ENCODE data around the gene PARPBP. TPM values are rescaled to one million over a fixed set of nuclear protein-coding genes. Genes with fewer than 3 reads are reported as not detected.
A peak's percentile ranks its signal among the peaks of the same experiment; 100 is the strongest.

PARPBP gene
- polyA plus RNA-seq, 3 donors, result 0.68 to 1.8 (median 1.6) TPM

DNA sequence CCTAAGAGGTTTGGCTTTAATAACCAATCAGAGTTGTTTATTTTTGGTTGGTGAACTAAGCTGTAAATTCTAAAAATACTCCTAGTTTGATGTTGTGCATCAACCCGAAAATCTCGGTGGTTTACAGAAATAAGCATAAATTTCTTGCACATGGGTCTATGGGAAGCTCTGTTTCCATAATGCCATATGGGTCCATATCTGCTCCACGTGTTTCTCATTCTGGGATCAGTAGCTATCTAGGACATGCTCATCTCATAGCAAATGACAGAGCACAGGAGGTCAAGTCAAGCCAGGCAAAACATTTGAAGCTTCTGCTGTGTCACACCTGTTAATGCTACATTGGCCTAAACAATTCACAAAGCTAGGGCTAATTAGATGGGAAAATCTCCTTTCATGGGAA lies 23.1 kb upstream of the PARPBP start:
- TF ChIP-seq, protein P1, sequence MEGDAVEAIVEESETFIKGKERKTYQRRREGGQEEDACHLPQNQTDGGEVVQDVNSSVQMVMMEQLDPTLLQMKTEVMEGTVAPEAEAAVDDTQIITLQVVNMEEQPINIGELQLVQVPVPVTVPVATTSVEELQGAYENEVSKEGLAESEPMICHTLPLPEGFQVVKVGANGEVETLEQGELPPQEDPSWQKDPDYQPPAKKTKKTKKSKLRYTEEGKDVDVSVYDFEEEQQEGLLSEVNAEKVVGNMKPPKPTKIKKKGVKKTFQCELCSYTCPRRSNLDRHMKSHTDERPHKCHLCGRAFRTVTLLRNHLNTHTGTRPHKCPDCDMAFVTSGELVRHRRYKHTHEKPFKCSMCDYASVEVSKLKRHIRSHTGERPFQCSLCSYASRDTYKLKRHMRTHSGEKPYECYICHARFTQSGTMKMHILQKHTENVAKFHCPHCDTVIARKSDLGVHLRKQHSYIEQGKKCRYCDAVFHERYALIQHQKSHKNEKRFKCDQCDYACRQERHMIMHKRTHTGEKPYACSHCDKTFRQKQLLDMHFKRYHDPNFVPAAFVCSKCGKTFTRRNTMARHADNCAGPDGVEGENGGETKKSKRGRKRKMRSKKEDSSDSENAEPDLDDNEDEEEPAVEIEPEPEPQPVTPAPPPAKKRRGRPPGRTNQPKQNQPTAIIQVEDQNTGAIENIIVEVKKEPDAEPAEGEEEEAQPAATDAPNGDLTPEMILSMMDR (IDR thresholded peaks at IDR 0.05), result no peak
- Histone ChIP-seq H3K79me2 (ENCODE audit: insufficient read depth, low read length) (no peaks in the 10 kb centered on the region), H3K4me3 (replicated peaks in 1 of 3; ENCODE audit: low read depth in 2 of 3, low read length in 3 of 3) (no peak overlapping the region), H3K4me2 (replicated peaks; ENCODE audit: extremely low read depth, low read length, poor library complexity, severe bottlenecking) (no peak overlapping the region), H3K27ac (ENCODE audit: low read depth in 1 of 2, low read length in 2 of 2) (no peak overlapping the region), H3K36me3 (replicated peaks in 1 of 2; ENCODE audit: control insufficient read depth in 1 of 2, insufficient read depth in 2 of 2, low read length in 2 of 2) (peaks cover 45 to 80% of the 10 kb centered on the region in 2 donors), H3K9me3 (replicated peaks in 1 of 2; ENCODE audit: control insufficient read depth in 1 of 2, insufficient read depth in 1 of 2, low read length in 2 of 2) (no peaks in the 10 kb centered on the region), H3K4me1 (ENCODE audit: control insufficient read depth in 1 of 2, insufficient read depth in 2 of 2, low read length in 2 of 2) (no peaks in the 10 kb centered on the region), H4K20me1 (ENCODE audit: insufficient read depth, low read length) (no peaks in the 10 kb centered on the region), H3K27me3 (ENCODE audit: control insufficient read depth in 2 of 2, insufficient read depth in 2 of 2, low read length in 2 of 2) (no peaks in the 10 kb centered on the region), H3K9ac (ENCODE audit: insufficient read depth, low read length, poor library complexity, severe bottlenecking) (no peak overlapping the region), H2AFZ (ENCODE audit: insufficient read depth, low read depth, low read length, poor library complexity, severe bottlenecking) (no peak overlapping the region)
- no peaks in the 10 kb centered on the region for H3K27me3 Mint-ChIP-seq (ENCODE audit: low read depth in 3 of 3)
- intact Hi-C loops (cut with micrococcal nuclease), result no loop called here
- DNase-seq, result no peak
- 92% methylated on average over 2 of the region's 3 CpGs for WGBS (ENCODE audit: insufficient coverage)
- H3K27ac Mint-ChIP-seq, result no peak overlapping the region
- peaks cover 32 to 43% of the 10 kb centered on the region in 2 donors for H3K36me3 Mint-ChIP-seq
- H3K9me3 Mint-ChIP-seq, result no peaks in the 10 kb centered on the region
- H3K4me1 Mint-ChIP-seq, result no peaks in the 10 kb centered on the region
- no peak overlapping the region for H3K4me3 Mint-ChIP-seq

DNA sequence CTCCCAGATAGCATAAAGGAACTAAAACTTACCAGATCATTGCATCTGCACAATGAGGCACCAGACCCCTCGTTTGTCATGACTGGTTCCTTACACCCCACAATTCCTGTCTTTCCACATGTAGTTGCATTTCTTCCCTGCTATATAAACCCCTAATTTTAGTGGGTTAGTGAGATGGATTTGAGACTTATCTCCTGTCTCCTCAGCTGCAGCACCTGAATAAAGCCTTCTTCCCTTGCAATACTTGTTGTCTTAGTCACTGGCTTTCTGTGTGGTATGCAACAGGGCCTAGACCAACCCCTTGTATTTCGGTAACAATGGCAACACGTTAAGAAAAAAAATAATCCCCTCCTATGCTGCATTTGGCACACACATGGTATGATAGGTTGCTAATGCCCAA lies 13.1 kb upstream of the PARPBP start:
- Mint-ChIP-seq H3K9me3 (peaks cover 7 to 22% (median 14%) of the 10 kb centered on the region in 7 donors), H3K27me3 (ENCODE audit: low read depth in 3 of 3) (peaks cover 0 to 1% (median 0%) of the 10 kb centered on the region in 3 donors), H3K4me1 (no peaks in the 10 kb centered on the region), H3K27ac (no peak overlapping the region), H3K36me3 (peaks cover 83 to 91% of the 10 kb centered on the region in 2 donors), H3K4me3 (no peak overlapping the region)
- TF ChIP-seq, protein P1 (IDR thresholded peaks at IDR 0.05), result no peak
- Histone ChIP-seq H3K9me3 (replicated peaks in 1 of 2; ENCODE audit: control insufficient read depth in 1 of 2, insufficient read depth in 1 of 2, low read length in 2 of 2) (peaks cover 16% of the 10 kb centered on the region in 2 donors), H3K4me2 (replicated peaks; ENCODE audit: extremely low read depth, low read length, poor library complexity, severe bottlenecking) (no peak overlapping the region), H3K79me2 (ENCODE audit: insufficient read depth, low read length) (no peaks in the 10 kb centered on the region), H3K27ac (ENCODE audit: low read depth in 1 of 2, low read length in 2 of 2) (no peak overlapping the region), H3K27me3 (ENCODE audit: control insufficient read depth in 2 of 2, insufficient read depth in 2 of 2, low read length in 2 of 2) (no peaks in the 10 kb centered on the region), H2AFZ (ENCODE audit: insufficient read depth, low read depth, low read length, poor library complexity, severe bottlenecking) (no peak overlapping the region), H3K9ac (ENCODE audit: insufficient read depth, low read length, poor library complexity, severe bottlenecking) (no peak overlapping the region), H3K4me1 (ENCODE audit: control insufficient read depth in 1 of 2, insufficient read depth in 2 of 2, low read length in 2 of 2) (no peaks in the 10 kb centered on the region), H3K36me3 (replicated peaks in 1 of 2; ENCODE audit: control insufficient read depth in 1 of 2, insufficient read depth in 2 of 2, low read length in 2 of 2) (peaks cover 74 to 93% of the 10 kb centered on the region in 2 donors), H3K4me3 (replicated peaks in 1 of 3; ENCODE audit: low read depth in 2 of 3, low read length in 3 of 3) (peak overlapping the region in 1 of 3 experiments; percentile 12), H4K20me1 (ENCODE audit: insufficient read depth, low read length) (no peaks in the 10 kb centered on the region)
- DNase-seq, result no peak
- WGBS (ENCODE audit: insufficient coverage), result no CpG with 5 or more reads among the region's 3 CpGs
- intact Hi-C loops (cut with micrococcal nuclease), result no loop called here
